Endothelial cell of umbilical vein (primary cell): Measurements from ENCODE around the gene ARMC5.

Source experiments
- GATA2 ChIP-seq: IDR thresholded peaks from 2 replicates; pipeline ENCODE4 v1.7.0; 2011; ENCODE audit warnings: low read depth, mild to moderate bottlenecking, moderate library complexity, mixed read lengths, low read length; ENCODE audit not compliant: insufficient read length, insufficient read depth
- TF ChIP-seq, protein P1 (sequence below), 2 donors: IDR thresholded peaks; 1 replicate in 1 of 2; 2 replicates in 1 of 2; pipeline ENCODE4 v1.5.1; 2011; ENCODE audit warnings: low read length in 2 of 2, mild to moderate bottlenecking in 2 of 2, moderate library complexity in 2 of 2, control low read depth in 1 of 2, inconsistent platforms in 1 of 2, low read depth in 1 of 2; ENCODE audit not compliant: insufficient read depth in 1 of 2; ENCODE audit errors: extremely low read depth in 1 of 2

GRCh38 chr16:31479751-31480150 lies 20.4 kb downstream of the ARMC5 start:
- TF ChIP-seq GATA2, result no peak
- TF ChIP-seq, protein P1, sequence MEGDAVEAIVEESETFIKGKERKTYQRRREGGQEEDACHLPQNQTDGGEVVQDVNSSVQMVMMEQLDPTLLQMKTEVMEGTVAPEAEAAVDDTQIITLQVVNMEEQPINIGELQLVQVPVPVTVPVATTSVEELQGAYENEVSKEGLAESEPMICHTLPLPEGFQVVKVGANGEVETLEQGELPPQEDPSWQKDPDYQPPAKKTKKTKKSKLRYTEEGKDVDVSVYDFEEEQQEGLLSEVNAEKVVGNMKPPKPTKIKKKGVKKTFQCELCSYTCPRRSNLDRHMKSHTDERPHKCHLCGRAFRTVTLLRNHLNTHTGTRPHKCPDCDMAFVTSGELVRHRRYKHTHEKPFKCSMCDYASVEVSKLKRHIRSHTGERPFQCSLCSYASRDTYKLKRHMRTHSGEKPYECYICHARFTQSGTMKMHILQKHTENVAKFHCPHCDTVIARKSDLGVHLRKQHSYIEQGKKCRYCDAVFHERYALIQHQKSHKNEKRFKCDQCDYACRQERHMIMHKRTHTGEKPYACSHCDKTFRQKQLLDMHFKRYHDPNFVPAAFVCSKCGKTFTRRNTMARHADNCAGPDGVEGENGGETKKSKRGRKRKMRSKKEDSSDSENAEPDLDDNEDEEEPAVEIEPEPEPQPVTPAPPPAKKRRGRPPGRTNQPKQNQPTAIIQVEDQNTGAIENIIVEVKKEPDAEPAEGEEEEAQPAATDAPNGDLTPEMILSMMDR (IDR thresholded peaks at IDR 0.05; ENCODE audit: extremely low read depth in 1 of 2, insufficient read depth in 1 of 2, low read depth in 1 of 2, low read length in 2 of 2), result no peak
